Measurements from ENCODE around the gene TMEM184B. TPM values are rescaled to one million over a fixed set of nuclear protein-coding genes. Genes with fewer than 3 reads are reported as not detected.

The TMEM184B gene
- polyA plus RNA-seq, 3 donors, result 14.0 to 50.2 (median 37.3) TPM

DNA sequence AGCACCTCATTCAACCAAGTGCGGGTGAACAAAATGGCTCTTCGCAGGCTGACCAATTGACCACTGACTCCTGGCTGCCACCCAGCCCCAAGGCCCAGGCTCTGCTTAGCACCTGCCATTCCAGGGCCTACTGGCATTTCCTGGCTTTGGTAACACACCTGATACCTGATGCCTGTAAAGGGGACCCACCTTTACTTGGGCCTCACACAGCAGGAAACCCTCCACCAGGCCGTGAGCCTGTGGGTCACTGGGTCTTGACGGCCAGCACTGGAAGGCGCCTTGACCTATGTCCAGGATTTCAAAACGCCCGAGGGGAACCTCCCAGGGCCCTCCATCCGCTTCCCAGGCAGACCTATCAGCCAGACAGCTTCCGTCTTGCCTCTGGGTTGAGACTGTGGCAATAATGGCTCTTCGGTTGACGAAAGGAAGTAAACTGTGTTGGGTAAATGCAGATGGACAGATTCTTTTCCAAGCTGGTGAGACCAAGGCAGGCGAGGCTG lies 16.8 kb upstream of the TMEM184B start:
- 50 to 89% (median 51%) methylated on average over 12 of the region's 12 CpGs for WGBS, 3 donors
- no peak overlapping the region for H3K27ac ChIP-seq (ENCODE audit: low read depth, low read length)

DNA sequence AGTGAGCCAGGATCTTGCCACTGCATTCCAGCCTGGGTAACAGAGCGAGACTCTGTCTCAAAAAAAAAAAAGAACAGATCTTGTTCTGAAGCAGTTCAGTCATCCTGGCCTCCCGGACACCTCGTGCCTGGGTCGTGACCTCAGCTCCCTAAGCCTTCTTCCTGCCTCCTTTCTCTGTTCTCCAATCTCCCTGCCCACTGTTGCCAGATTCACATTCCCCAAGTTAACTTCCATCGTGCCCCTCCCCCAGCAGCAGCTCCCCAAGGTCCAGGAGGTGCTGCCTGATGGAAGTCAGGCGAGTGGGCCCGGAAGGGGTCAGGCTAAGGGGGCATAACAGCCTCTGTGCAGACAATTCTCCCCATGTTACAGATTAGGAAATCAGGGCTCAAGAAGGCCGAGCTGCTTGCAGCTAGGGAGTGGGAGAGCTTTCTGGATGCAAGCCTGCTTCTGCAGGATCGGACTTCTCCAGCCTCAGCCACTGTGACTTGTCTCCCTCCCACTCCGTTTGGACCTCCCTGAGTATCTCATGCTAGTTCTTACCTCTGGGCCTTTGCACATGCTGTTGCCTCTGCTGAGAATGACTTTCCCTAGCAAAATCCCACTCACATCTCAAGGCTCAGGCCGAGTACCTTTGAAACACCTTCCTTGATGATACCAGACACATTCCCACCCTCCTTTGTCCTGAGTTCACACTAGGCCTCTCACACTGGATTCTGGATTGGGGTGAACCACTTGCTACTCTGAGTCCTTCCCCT lies 14.3 kb upstream of the TMEM184B start:
- no peak overlapping the region for H3K27ac ChIP-seq (ENCODE audit: low read depth, low read length)
- 75 to 80% (median 78%) methylated on average over 11 of the region's 11 CpGs for WGBS, 3 donors

DNA sequence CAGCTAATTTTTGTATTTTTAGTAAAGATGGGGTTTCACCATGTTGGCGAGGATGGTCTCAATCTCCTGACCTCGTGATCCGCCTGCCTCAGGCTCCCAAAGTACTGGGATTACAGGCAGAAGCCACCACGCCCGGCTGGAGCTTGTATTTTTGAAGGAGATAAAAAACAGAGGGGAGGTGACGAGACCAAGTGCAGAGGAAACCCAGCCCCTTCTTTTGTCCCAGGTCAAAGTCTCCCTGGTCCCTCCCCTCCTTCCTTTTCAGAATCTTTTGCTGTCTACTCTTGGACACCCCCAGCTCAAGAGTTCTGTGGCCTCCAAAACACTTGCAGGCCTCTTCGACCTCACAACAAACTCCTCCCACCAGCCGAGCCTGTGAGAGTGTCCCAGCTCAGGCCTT lies 12.2 kb upstream of the TMEM184B start:
- 71 to 78% (median 73%) methylated on average over 8 of the region's 8 CpGs for WGBS, 3 donors

DNA sequence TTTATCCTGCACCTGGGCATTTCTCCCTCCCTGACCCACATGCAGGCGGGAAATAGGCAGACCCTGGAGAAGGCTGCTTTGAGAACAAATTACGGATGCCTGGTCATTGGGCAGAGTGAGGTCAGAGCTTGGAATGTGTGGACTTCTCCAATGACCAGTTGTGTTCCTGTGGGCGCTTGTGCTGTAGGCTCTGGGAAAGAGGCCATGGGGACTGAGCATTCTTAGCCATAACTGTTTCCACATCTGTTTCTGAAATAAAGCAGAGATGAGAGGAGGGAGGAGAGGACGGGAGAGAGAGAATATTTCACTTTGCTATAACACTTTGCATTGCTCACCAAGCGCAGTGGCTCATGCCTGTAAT lies 11.2 kb upstream of the TMEM184B start:
- WGBS, 3 donors, result 51 to 72% (median 69%) methylated on average over 5 of the region's 5 CpGs
- H3K27ac ChIP-seq (ENCODE audit: low read depth, low read length), result peak overlapping the region; percentile 20

More for the DNA sequence above, 12.2 kb upstream of the TMEM184B start:
- no peak overlapping the region for H3K27ac ChIP-seq (ENCODE audit: low read depth, low read length)

DNA sequence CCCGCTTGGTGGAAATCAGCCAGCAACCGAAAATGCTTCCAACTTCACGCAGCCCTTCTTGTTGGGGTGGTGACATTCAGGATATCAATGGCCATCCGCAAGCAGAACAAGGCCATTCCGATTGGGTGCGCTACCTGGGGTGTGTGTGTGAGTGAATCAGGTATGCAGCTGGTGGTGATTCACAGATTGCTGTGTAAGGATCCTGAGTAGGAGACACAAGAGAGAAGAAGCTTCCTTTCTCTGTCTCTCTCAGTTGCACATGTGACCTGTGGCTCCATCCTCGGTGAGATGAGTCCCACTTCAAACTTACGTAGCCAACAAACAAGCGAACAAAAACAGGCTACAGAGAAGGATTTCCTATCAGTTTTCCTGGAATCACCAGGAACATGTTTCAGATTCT lies 9.6 kb upstream of the TMEM184B start:
- 82 to 91% (median 91%) methylated on average over 9 of the region's 9 CpGs for WGBS, 3 donors
- no peak overlapping the region for H3K27ac ChIP-seq (ENCODE audit: low read depth, low read length)

DNA sequence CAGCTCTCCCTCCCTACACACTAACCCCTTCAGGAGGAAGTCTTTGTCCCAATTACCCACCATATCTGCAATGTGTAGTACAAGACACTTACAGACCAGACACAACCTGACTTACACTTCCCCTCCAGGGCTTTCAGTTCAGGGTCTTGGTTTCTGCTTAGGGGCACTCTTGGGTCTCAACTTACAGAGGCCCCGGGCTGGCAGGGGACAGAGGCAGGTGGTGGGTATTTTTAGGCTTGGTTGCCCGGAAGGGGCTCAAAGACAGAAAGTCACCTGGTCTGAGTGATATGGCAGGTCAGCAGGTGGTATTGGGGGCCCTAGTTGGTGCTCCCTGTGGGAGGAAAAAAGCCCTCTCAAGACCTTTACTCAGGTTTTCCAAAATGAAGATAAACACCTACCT lies 3.4 kb upstream of the TMEM184B start:
- 56 to 71% (median 65%) methylated on average over 2 of the region's 2 CpGs for WGBS, 3 donors

DNA sequence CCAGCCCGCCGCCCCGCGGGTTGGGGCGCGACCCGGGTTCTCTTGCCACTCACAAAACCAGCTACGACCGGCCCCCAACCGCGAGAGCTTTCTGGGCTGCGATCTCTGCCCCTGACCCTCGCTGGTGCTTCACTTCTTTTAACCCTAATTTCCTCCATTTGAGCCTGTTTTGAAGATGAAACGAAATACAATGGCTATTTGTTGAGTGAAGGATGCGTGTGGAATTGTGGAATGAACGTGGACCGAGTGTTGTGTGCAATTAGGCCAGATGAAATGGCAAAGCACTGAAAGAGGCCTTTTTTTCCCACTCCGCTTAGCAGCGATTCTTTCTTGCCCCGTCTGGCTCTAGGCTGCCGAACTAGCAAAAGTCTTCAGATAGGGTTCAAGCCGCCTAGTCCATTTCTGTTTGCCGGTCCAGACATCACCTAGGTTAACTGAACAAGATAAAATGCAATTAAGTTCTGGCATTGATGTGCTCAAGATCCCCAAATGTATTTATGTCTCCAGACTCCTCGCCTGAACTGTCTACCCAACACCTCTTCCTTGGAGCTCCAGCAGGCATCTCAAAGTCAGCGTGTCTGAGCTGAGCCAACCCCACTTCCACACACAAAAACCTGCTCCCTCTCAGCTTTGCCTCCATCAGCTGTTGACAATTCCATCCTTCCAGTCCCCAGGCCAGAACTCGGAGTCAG lies 471 bp upstream of the TMEM184B start:
- WGBS, 3 donors, result 12 to 17% (median 17%) methylated on average over 26 of the region's 26 CpGs
- peak overlapping the region; percentile 40 for H3K27ac ChIP-seq (ENCODE audit: low read depth, low read length)

More for the DNA sequence above, 3.4 kb upstream of the TMEM184B start:
- no peak overlapping the region for H3K27ac ChIP-seq (ENCODE audit: low read depth, low read length)

DNA sequence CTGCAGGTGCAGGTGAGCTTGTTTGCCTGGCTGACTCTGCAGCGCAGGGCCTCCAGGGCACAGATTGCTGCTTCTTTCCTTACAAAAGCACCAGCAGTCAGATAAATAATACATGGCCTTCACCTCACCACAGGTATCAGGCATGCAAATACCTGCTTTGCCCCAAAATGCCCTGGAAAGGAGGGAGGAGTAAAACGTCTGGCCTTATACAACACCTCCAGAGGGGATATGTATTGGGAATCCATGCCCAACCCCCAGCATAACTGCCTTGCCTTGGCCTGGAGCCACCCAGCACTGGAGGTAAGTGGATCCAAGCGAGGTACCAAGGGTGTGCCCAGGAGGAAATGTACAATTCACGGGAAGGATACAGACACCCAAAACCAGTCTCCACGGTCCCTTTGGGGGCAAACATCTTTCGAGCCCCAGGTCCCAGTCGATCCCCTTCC lies 860 bp downstream of the TMEM184B start:
- no peak overlapping the region for H3K27ac ChIP-seq (ENCODE audit: low read depth, low read length)
- 5 to 13% (median 8%) methylated on average over 7 of the region's 7 CpGs for WGBS, 3 donors

DNA sequence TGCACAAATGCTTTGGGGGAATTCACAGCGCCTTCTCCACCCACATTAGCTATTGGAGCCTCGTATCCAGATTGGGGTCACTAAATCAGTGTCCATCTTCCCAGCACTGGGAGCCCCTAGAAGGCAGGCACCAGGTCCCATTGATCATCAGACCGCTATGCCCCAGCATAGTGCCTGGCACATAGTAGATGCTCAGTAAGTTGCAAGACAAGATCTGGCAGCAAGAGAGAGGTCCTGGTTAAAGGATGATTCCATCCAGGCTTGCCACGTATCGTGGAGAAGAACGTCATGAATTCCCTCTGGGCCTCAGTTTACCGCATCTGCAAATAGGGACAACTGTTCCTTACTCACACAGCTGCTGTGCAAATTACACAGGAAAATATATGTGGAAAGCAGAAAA lies 1.7 kb downstream of the TMEM184B start:
- WGBS, 3 donors, result 71 to 87% (median 79%) methylated on average over 7 of the region's 7 CpGs
- H3K27ac ChIP-seq (ENCODE audit: low read depth, low read length), result no peak overlapping the region

DNA sequence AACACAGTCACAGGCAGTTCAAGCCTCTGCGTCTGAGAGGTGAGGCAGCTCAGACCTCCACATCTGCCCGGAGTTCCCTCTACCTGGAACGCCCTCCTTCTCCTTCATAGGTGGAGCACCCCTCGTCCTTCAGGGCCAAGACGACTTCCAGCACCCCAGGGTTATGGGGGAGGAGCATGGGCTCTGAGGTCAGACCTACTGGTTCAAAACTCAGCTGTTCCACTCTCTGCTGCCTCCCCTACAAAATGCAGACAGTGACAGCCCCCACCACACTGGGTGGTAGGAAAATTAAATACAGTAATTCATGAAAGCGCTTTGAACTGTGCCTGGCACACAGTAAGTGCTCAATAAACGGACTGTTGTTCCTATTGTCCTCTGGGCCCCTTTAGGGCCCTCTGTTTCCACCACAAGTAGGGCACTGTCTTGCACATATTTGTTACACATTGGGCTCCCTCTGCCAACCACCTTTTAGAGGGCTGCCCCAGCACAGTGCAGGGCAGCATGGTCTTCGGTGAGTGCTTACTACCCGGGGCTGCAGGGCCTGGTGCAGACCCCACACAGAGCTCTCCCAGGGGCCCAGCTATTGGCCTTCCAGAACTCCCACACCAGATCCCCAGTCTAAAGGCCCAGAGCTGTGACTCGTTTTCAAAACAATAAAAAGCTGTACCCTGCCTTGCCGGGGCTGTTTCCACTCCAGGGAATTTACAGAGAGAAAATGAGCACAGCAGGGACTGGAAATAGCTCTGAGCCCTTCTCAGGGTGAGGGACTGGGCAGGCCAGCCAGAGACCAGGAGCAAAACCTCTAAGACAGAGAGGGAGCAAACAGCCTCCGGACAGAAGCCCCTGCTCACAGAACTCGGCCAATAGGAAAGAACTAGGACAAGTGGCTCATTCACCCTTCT lies 2.5 kb downstream of the TMEM184B start:
- WGBS, 3 donors, result 57 to 71% (median 67%) methylated on average over 13 of the region's 13 CpGs
- H3K27ac ChIP-seq (ENCODE audit: low read depth, low read length), result no peak overlapping the region

DNA sequence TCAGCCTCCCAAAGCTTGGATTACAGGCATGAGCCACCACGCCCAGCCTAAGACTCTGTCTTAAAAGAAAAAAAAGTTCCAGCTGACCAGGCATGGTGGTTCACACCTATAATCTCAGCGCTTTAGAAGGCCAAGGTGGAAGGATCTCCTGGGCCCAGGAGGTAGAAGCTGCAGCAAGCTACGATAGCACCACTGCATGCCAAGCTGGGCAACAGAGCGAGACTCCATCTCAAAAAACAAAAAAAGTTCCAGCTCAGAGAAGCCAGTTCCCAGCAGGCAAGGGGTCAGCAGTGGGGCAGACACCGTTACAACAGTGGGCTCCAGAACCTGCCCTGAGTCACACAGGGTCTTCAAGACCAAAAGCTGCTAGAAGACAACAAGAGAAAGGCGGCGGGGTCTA lies 3.3 kb downstream of the TMEM184B start:
- WGBS, 3 donors, result 89 to 96% (median 93%) methylated on average over 7 of the region's 7 CpGs
- no peak overlapping the region for H3K27ac ChIP-seq (ENCODE audit: low read depth, low read length)

DNA sequence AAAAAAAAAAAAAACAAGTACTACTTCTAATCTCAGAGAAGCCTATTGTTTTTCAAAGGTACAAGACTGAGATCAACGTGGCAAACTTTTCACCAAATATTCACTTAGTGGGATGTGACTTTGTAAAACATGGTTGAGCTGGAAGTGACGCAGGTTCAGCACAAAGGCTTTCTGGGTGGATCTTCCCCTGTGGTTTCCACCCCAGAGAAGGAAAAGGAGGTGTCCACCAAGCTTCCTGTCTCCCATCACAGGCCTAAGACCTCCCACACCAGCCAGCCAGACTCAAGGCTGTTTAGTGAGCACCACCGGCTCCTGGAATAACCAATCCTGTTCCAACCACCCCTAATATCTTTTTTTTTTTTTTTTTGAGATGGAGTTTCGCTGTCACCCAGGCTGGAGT lies 5.7 kb downstream of the TMEM184B start:
- H3K27ac ChIP-seq (ENCODE audit: low read depth, low read length), result no peak overlapping the region
- 39 to 69% (median 48%) methylated on average over 3 to 4 of the region's 4 CpGs for WGBS, 3 donors

DNA sequence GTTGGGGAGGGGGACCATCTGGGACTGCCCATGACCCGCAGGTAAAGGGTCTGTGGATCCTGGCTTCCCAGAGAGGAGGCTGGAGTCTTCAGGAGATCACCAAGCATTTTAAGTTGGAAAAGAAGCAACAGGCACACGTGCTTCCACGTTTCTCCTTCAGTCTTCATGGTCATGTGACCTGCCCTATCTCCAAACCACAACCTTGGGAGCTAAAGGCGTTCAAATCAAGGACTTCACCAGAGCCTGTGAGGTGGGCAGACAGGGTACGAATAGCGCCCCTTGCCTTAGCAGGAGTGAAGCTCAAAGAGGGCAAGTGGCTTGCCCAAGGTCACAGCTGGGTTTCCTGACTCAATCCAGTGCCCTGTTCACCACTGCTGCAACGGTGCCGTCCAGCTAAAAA lies 6.7 kb downstream of the TMEM184B start:
- H3K27ac ChIP-seq (ENCODE audit: low read depth, low read length), result peak overlapping the region; percentile 1
- 20 to 52% (median 48%) methylated on average over 8 of the region's 8 CpGs for WGBS, 3 donors

DNA sequence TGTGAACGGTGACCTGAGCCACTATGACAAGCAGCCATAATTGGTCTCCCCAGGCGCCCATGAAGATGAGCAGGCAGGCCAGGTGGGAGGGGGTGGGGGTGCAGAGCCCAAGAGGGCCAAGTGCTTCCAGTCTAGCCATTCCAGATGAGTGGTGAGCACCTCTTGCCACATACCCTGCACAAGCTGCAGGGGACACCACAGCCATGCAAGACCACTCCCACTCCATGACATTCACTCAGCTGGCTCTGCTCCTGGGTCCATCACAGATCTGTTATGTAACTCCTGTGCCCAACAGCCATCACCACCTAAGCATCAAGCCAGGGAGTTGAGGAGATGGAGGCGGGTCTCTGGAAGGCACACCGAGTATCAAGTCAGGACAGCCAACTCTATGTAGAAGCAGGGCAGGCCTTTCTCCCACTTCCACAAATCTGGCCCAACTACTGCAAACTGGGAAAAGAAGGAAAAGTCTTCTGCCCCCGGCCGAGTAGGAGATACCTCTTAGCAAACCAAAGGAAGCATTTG lies 8.4 kb downstream of the TMEM184B start:
- 84 to 89% (median 85%) methylated on average over 6 of the region's 6 CpGs for WGBS, 3 donors
- no peak overlapping the region for H3K27ac ChIP-seq (ENCODE audit: low read depth, low read length)

DNA sequence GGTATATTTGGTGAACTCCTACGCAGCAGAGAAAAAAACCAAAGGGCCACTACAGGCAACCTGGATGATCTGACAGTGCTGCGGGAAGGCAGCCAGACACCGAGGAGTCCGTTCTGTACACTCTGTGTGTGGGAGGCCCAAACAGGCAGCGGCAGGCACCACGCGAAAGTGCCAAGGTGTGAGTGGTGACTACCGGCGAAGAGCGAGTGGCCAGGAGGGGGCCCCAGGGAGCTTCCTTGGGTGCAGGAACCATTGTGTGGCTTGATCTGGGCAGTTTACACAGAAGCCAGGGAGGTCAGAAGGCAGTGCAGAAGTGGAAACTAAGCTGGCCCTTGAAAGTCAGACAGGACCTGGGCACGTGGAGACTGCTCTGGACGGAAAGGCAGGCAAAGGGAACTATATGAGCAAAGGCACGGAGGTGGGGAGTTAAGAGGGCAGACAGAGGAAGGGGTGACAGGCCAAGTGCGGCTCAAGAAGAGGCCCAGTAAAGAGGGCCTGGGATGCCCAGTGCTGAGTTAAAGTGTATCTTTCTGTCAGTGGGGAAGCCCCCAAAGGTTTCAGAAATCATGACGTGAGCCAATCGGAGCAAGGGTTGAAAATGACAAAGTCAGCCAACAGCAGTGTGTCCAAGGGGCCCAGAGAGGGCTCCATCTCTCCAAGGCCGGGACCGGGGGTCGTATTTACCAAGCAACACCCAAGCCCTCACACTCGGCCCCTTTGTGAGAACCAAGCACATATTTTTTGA lies 10.6 kb downstream of the TMEM184B start:
- 50 to 69% (median 64%) methylated on average over 20 of the region's 20 CpGs for WGBS, 3 donors
- H3K27ac ChIP-seq (ENCODE audit: low read depth, low read length), result no peak overlapping the region

DNA sequence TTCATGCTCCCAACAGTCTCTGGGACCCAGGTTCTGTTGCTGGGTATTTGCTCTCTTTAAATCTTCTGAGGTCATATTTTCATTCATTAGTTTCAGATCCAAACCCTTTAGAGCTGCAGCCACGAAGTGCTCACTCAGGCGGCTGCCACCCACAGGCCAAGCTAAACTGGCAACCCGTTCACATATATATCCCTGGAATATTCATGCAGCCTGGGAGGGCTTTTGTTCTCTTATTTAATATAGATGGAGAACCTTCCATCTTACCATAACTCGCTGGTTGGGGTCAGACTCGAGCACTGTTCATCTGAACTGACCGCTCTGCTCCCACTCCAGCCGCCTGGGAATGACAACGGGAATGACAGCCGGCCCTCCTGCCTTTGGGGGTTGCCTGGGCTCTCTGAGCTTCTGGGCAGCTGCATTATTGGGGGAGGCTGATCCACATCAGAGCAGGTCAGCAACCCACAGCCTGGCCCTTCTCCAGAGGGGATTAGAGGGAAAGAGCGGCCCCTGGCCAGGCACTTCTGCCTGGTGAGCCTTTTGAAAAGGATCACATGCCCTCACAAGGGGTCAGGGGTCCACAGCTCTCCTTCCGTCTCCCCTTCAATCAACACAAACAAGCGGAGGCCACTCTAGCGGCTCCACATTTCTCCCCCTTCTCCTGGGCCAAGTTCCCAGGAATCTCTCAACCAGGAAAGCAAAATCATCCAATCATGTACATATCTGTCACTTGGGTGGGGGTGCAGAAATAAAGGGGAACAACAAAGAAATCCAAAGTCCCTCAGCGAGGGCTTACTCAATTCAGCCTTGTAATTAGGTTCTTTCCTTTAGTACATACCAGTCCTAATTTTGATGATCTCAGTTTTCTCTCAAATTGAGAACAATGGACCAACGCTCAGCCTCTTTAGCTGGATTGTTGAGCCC lies 11.8 kb downstream of the TMEM184B start:
- peak overlapping the region; percentile 13 for H3K27ac ChIP-seq (ENCODE audit: low read depth, low read length)
- WGBS, 3 donors, result 45 to 60% (median 52%) methylated on average over 15 of the region's 15 CpGs

DNA sequence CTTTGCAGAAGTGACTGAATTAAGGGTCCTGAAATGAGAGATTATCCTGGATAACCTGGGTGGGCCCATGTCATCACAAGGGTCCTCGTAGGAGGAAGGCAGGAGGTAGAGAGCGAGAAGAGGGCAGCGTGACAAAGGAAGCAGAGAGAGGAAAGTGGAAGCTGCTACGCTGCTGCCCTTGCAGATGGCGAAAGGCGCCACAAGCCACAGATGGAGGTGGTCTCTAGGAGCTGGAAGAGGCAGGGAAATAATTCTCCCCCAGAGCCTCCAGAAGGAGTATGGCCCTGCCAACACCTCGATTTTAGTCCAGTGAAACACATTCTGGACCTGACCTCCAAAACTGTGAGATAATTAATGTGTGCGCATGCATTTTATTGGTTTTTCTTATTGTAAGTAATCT lies 13.4 kb downstream of the TMEM184B start:
- no peak overlapping the region for H3K27ac ChIP-seq (ENCODE audit: low read depth, low read length)
- 56 to 85% (median 61%) methylated on average over 8 of the region's 8 CpGs for WGBS, 3 donors

Data from adipose tissue (tissue), 3 donors.